Measurements from ENCODE around the gene ACYP1. TPM values are rescaled to one million over a fixed set of nuclear protein-coding genes. Genes with fewer than 3 reads are reported as not detected.

The ACYP1 gene
- total and polyA plus RNA-seq, 2 of the 13 experiments (the other 11 are each of a cell fraction or from before 2014, with no cell fraction given) = 9.7 to 22.4 TPM

- TF ChIP-seq ZNF407 (CRISPR knock-in tag; IDR thresholded peaks at IDR 0.05; ENCODE audit: not compliant biosample characterization) = peak; percentile 18
- no peak; the same call in 1 of the 2 replicates for TF ChIP-seq HIVEP1 (CRISPR knock-in tag; IDR thresholded peaks at IDR 0.05)
- no peak for TF ChIP-seq CCAR2 (optimal IDR thresholded peaks at IDR 0.05; ENCODE audit: low read depth, low read length)
- no peak; the same call in 1 of the 2 replicates for TF ChIP-seq MNT (IDR thresholded peaks at IDR 0.05)
- TF ChIP-seq SOX13 (IDR thresholded peaks at IDR 0.05) = no peak
- no peak for TF ChIP-seq SOX13 (CRISPR knock-in tag; conservative IDR thresholded peaks at IDR 0.05 in 1 of 2, IDR thresholded peaks at IDR 0.05 in 1 of 2)
- TF ChIP-seq ASH2L (IDR thresholded peaks at IDR 0.05; ENCODE audit: insufficient read length, low read depth, low read length) = peak; percentile 56
- peak; percentile 76 for TF ChIP-seq BHLHE40 (IDR thresholded peaks at IDR 0.05; ENCODE audit: low read length)
- TF ChIP-seq PRPF4 (IDR thresholded peaks at IDR 0.05; ENCODE audit: low read depth, low read length, poor library complexity, severe bottlenecking) = no peak
- TF ChIP-seq IKZF4 (CRISPR knock-in tag; IDR thresholded peaks at IDR 0.05; ENCODE audit: borderline replicate concordance, low read depth, not compliant biosample characterization) = no peak
- no peak for TF ChIP-seq ZNF292 (CRISPR knock-in tag; IDR thresholded peaks at IDR 0.05; ENCODE audit: borderline replicate concordance, low read depth)
- no peak for TF ChIP-seq GMEB2 (CRISPR knock-in tag; IDR thresholded peaks at IDR 0.05; ENCODE audit: low read depth)
- 0 out of 2 replicates have a peak, but pooled peaks have one; percentile 25 for TF ChIP-seq RBAK (CRISPR knock-in tag; IDR thresholded peaks at IDR 0.05)
- no peak for TF ChIP-seq ZSCAN25 (CRISPR knock-in tag; IDR thresholded peaks at IDR 0.05)
- TF ChIP-seq TCF12 (IDR thresholded peaks at IDR 0.05) = no peak
- no peak for TF ChIP-seq TCF12 (CRISPR knock-in tag; IDR thresholded peaks at IDR 0.05)
- TF ChIP-seq ELF4 (CRISPR knock-in tag; IDR thresholded peaks at IDR 0.05; ENCODE audit: borderline replicate concordance) = no peak
- TF ChIP-seq NR2F6 (IDR thresholded peaks at IDR 0.05) = peak; percentile 56; the same call in 1 of the 2 replicates
- no peak for TF ChIP-seq NR2F6 (CRISPR knock-in tag; IDR thresholded peaks at IDR 0.05)
- TF ChIP-seq ERF (CRISPR knock-in tag; IDR thresholded peaks at IDR 0.05) = no peak
Observed at GRCh38 chr14:75069811-75070145, 6.0 kb upstream of the ACYP1 start (continued).

Data from HepG2 (cell line).